ENCODE results near the gene PDCD10.

PDCD10 gene

DNA sequence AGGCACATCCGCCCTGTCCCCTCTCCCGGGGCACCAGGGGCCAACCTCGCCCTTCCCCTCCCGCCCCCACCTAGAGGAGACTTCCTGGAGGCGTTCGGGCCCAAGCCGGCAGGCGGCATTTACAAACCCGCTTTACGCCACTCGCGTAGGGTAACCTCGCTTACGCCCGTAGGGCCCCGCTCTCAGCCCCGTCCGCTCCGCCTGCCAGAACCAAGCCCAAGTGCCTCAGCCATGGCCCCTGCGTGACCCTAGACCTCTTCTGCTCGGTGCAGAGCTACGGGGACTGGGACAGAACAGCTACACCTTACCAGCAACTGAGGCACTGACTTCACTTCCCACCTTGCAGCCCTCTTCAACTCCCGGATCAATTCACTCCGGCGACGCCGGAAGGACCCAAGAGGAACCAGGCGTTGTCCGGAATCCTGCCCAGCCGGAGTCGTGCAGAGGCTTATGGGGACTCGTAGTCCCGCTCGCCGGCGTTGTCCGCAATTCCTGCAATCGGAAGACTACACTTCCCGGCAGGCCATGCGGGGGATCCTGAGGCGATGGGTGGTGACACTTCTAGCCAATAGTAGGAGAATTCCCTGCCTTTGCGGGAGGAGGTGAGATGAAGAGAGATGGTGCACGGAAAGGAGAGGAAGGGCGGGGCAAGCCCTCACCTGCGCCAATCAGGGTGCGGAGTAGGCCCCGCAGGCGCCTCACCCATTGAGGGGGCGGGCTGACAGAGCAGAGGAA lies at the start of gene PDCD10:
PDCD10 (minus strand) TSS at position 395 of the 735 bp plus-strand sequence. CDS start 14,735 bp downstream, outside the sequence.
- H3K4me3 Mint-ChIP-seq, result no peak within 1 kb of the TSS
- H3K4me1 Mint-ChIP-seq, result peaks cover 21% of the 10 kb centered on the region
- no peaks in the 10 kb centered on the region for H3K9me3 Mint-ChIP-seq
- peaks cover 2% of the 10 kb centered on the region for H3K36me3 Mint-ChIP-seq
- H3K27me3 Mint-ChIP-seq, result no peaks in the 10 kb centered on the region
- H3K27ac Mint-ChIP-seq, result no peak within 1 kb of the TSS

DNA sequence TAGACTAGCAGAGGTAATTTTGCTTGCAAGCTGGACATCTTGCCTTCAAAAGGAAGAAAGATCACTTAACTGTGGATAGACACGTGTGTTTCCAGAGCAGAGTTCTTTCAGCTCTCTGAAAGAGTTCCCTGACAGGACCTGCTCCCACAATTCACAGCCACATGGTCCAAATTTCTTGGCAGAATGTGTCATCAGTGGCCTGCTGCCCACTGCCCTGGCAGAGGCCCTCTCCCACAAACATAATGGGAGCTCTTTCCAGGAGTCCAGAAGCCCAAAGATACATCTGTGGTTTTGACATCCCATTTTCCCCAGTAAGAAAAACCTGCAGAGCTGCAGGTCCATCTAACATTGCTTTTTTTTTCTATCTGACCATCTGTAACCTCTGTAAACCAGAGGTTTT lies 49.1 kb upstream of the PDCD10 start:
- H3K4me3 Mint-ChIP-seq, result no peak overlapping the region
- no peaks in the 10 kb centered on the region for H3K9me3 Mint-ChIP-seq
- H3K27ac Mint-ChIP-seq, result no peak overlapping the region
- no peaks in the 10 kb centered on the region for H3K27me3 Mint-ChIP-seq
- H3K4me1 Mint-ChIP-seq, result no peaks in the 10 kb centered on the region
- peaks cover 5% of the 10 kb centered on the region for H3K36me3 Mint-ChIP-seq

DNA sequence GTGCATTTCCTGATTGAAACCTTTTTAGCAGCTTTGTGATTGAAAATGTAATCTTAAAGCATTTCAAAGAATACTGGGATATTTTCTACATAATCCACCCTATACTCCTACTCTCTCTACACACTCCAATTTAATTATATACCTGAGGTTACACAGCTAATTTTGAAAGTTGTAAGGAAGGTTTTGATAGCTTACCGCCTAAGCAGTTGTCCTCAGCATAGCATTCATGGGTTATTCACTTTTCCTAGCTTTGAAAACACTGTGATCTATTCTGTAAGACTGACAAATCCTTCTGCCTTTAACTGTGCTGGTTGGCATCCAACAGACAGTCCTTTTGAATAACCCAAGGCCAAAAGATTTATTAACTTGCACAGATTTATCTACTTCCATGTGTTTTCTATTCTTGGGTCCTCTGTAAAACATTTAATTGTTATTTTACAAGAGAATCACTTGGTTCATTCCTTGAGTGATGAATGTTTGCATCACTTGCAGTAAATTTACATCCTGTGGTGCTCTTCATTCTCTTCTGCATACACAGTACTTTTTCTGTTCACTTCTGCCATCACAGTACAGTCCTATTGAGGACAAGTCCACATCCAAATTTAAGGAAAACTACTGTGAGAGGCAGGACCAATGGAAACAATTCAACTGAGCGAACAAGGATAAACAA lies 45.7 kb upstream of the PDCD10 start:
- Mint-ChIP-seq H3K27me3 (no peaks in the 10 kb centered on the region), H3K36me3 (peaks cover 8% of the 10 kb centered on the region), H3K4me1 (no peaks in the 10 kb centered on the region), H3K4me3 (no peak overlapping the region), H3K9me3 (peaks cover 7% of the 10 kb centered on the region), H3K27ac (no peak overlapping the region)

DNA sequence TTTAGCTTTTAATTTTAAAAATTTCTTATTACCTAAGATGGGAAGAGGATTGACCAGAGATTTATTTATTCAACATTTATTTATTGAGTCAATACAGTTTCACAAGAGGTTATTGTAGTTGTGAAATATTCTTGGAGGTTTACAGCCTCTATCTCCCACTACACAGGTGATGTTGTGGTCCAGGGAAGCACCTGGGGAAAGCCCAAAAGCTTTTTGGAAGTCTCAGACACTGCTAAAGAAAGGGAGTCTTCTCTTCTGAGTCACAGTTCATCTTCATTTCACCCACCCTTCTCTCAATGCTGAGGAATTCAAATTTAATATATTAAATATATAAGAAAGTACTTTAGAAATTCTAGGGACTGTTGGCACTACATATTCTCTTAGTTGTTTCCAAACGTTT lies 42.7 kb upstream of the PDCD10 start:
- Mint-ChIP-seq H3K4me3 (no peak overlapping the region), H3K36me3 (peaks cover 3% of the 10 kb centered on the region), H3K9me3 (peaks cover 7% of the 10 kb centered on the region), H3K27me3 (no peaks in the 10 kb centered on the region), H3K27ac (no peak overlapping the region), H3K4me1 (peaks cover 7% of the 10 kb centered on the region)

DNA sequence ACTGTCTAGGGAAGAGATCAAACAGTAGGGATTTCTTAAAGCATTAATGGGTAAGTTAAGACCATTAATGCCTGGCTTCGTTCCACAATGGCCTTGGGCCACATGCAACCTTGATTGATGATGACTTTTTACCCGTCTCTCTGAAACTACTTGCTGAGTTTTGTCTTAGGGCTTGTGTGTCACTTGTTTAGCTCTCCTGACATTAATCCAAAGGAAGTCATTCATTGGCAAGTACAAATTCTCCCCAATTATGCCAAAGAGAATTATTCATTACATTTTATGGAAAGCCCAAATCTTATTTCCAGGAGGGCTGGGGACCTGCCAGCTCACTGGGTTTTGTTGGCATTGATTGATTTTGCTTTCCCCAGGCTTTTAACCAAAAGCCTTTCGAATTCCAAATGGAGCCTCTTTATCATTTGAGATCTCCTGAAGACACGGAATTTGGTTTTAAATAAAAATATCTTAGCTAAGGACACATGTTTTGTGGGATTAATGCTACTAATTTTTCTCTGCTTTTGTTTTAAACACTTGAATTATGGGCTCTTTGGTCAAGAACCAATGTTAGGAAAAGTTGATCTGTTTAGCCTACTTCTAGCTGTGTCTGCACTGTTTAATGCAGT lies 41.5 kb upstream of the PDCD10 start:
- Mint-ChIP-seq H3K4me3 (no peak overlapping the region), H3K36me3 (peaks cover 3% of the 10 kb centered on the region), H3K9me3 (peaks cover 7% of the 10 kb centered on the region), H3K27ac (no peak overlapping the region), H3K27me3 (no peaks in the 10 kb centered on the region), H3K4me1 (peaks cover 7% of the 10 kb centered on the region)

DNA sequence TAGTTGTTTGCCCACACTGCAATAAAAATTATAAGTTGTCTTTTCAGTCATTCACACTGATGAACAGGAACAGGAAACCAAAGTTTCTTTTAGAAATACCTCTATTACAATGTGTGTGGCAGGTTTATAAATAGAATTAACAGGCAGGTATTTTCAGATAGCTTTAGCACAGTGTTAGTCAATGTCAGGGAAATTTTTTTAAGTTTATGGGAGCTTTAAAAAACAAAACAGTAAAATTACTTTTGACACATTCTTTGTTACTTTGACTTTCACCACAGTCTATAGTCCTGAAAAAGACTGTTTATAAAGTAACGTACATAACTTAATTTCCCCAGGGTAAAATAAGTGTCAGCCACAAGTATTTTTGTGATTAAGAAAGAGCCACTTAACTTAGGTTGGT lies 38.9 kb upstream of the PDCD10 start:
- Mint-ChIP-seq H3K4me1 (peaks cover 7% of the 10 kb centered on the region), H3K27me3 (no peaks in the 10 kb centered on the region), H3K9me3 (peaks cover 7% of the 10 kb centered on the region), H3K36me3 (peaks cover 3% of the 10 kb centered on the region), H3K4me3 (no peak overlapping the region), H3K27ac (no peak overlapping the region)

DNA sequence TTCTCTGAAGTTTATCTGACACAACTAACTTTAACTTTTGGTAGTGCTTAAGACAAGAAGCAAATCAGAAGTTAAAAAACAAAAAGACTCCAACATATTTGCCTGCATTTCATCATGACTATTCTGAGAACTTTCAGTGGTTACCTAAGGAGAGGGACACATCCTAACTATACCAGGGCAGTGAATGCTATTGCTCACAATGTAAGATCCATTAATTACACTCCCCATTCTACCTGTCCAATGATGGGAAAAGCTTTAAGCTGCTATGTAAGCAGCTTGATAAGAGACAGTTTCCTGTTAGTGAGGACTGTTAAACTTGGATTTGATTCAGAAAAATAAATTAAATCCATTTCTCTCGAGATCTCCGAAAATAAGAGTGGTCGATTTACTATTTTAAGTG lies 38.3 kb upstream of the PDCD10 start:
- H3K4me3 Mint-ChIP-seq, result no peak overlapping the region
- H3K9me3 Mint-ChIP-seq, result peaks cover 7% of the 10 kb centered on the region
- H3K4me1 Mint-ChIP-seq, result peaks cover 7% of the 10 kb centered on the region
- H3K27ac Mint-ChIP-seq, result no peak overlapping the region
- no peaks in the 10 kb centered on the region for H3K27me3 Mint-ChIP-seq
- peaks cover 3% of the 10 kb centered on the region for H3K36me3 Mint-ChIP-seq

DNA sequence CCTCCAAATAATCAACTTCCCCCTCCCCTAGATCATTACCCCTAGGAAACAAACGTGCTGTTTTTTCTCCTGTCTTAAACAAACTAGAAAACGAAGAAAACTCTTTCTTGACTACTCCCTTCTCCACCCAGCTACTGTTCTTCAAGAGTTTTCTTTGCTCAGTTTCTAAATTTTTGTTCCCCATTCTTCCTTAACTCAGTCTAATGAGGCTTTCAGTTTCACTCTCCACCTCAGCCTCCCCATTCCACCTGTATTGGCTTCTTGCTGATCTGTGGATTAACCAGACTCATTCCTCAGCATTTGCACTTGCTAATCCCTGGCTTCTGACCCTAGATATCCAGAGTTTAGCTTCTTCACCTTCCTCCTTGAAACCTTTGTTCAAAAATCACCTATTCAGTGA lies 27.6 kb upstream of the PDCD10 start:
- Mint-ChIP-seq H3K27ac (no peak overlapping the region), H3K4me1 (no peaks in the 10 kb centered on the region), H3K36me3 (peaks cover 2% of the 10 kb centered on the region), H3K9me3 (no peaks in the 10 kb centered on the region), H3K27me3 (no peaks in the 10 kb centered on the region), H3K4me3 (no peak overlapping the region)

DNA sequence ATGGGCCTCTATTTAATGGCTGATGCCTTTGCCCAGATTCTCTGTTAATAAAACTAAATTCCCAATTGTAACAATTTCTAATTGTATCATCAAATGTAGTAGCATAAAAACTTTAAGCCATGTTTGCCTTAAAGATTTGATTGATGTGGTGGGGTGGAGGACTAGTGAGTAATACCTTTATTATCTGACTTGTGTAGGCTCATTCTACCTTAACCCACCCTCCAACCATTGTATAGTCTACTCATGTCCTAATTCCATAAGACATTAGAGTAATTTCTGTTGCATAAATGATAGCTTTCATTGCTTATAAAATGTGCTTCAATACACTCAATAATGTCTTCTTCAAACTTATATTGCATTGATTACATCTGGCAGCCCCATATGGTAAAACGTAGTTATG lies 26.6 kb upstream of the PDCD10 start:
- Mint-ChIP-seq H3K9me3 (no peaks in the 10 kb centered on the region), H3K27ac (no peak overlapping the region), H3K27me3 (no peaks in the 10 kb centered on the region), H3K4me1 (peaks cover 2% of the 10 kb centered on the region), H3K4me3 (no peak overlapping the region), H3K36me3 (peaks cover 2% of the 10 kb centered on the region)

DNA sequence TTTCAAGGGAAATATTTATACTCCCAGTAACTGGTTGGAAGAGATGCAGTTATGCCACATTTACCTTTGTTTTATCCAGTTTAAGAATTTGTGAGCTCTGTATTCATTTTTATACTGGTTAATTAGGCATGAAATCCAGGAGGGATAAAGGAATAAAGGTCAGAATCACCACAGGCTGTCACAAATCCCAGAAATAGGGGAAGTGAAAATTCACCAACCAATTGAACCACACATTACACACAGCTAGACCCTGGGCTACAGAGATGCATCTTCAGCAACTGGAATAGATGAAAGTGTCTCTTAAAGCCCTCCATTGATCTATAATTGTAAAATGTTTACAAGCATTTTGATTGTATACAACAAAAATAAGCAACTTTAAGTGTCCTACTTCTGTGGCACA lies 19.4 kb upstream of the PDCD10 start:
- Mint-ChIP-seq H3K27me3 (no peaks in the 10 kb centered on the region), H3K9me3 (no peaks in the 10 kb centered on the region), H3K4me3 (no peak overlapping the region), H3K36me3 (peaks cover 2% of the 10 kb centered on the region), H3K27ac (no peak overlapping the region), H3K4me1 (peaks cover 16% of the 10 kb centered on the region)

DNA sequence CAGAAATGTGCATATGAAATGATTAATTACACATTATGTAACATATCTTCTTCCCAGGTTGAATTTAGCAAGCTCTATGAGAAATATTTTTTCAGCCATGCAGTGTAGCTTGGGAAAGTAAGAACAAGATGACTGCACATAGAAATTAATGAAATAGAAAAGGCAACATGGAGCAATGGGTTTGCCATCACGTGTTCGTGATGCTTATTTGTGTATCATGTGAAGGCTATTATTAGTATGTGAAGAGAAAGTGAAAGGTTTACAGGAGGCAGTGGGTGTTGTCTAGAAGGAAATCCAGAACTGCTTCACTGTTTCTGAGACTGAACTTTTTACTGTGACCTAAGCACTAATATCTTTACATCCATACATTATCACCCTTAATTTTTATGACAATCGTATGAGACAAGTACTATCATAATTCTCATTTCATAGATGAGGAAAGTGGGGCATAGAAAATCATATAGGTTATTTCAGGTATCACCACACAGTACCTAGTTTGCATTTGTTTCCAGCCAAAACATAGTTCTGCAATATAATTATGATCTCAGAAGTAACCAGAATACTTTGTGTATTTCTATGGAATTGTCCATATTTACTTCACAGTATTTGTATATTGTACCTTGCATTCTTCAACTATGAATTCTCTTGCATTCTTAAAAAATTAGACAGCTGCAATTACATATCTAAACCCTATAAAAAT lies 15.7 kb upstream of the PDCD10 start:
- Mint-ChIP-seq H3K4me1 (peaks cover 13% of the 10 kb centered on the region), H3K27me3 (no peaks in the 10 kb centered on the region), H3K36me3 (peaks cover 2% of the 10 kb centered on the region), H3K9me3 (no peaks in the 10 kb centered on the region), H3K27ac (no peak overlapping the region), H3K4me3 (no peak overlapping the region)

DNA sequence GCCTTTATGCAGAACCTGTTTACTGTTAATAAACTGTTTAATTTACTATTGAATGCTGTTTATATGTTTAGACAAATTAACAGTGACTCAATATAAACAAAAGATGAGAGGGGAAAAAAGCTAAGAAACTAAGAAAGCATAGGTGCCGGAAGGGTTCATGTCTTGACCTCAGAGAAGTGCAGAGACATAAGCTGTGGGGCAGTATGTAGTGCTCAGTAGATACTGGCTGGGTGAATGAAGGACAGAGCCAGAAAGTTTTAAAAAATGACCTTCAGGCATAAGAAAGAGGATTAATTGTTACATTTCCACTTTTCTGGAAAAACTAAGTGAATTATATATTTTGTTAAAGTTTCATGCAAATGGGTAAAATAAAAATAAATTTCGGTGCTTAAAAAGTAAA lies 15.0 kb upstream of the PDCD10 start:
- Mint-ChIP-seq H3K9me3 (no peaks in the 10 kb centered on the region), H3K4me1 (peaks cover 13% of the 10 kb centered on the region), H3K27me3 (no peaks in the 10 kb centered on the region), H3K36me3 (no peaks in the 10 kb centered on the region), H3K4me3 (no peak overlapping the region), H3K27ac (no peak overlapping the region)

DNA sequence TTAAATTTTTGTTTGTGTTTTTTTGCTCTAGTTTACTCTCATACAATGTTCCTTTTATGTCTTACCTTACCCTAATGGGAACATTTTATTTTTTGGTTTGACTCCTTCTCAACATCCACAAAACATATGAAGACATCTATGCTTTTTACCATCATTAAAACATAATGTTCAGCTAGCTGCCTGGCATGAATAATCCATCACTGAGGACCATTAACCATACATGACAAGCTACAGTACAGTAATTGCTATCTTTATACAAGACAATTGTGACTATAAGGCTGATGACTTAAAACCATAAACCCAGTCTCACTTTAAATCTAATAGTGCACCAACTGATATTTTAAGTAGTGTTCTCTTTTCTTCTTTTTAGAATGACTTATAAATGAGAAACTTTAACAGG lies 14.5 kb upstream of the PDCD10 start:
- no peaks in the 10 kb centered on the region for H3K27me3 Mint-ChIP-seq
- H3K36me3 Mint-ChIP-seq, result no peaks in the 10 kb centered on the region
- no peak overlapping the region for H3K27ac Mint-ChIP-seq
- peaks cover 13% of the 10 kb centered on the region for H3K4me1 Mint-ChIP-seq
- no peaks in the 10 kb centered on the region for H3K9me3 Mint-ChIP-seq
- H3K4me3 Mint-ChIP-seq, result no peak overlapping the region

DNA sequence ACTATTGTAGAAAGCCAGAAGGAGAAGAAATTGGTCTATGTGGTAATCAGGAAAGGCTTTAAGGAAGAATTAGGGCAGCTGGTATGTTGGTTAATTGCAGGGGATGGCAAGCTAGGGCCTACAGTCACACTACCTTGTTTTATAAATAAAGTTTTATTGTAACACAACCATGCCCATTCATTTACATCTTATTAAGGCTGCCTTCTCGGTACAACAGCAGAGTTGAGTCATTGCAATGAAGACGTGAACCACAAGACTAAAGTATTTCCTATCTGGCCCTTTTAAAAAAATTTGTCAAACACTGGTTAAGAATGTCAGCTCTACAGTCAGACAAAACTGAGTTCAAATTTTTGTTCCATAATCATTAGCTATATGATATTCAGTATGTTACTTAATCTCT lies 9.1 kb upstream of the PDCD10 start:
- Mint-ChIP-seq H3K36me3 (no peaks in the 10 kb centered on the region), H3K27me3 (no peaks in the 10 kb centered on the region), H3K4me1 (peaks cover 11% of the 10 kb centered on the region), H3K27ac (no peak overlapping the region), H3K4me3 (no peak overlapping the region), H3K9me3 (no peaks in the 10 kb centered on the region)

DNA sequence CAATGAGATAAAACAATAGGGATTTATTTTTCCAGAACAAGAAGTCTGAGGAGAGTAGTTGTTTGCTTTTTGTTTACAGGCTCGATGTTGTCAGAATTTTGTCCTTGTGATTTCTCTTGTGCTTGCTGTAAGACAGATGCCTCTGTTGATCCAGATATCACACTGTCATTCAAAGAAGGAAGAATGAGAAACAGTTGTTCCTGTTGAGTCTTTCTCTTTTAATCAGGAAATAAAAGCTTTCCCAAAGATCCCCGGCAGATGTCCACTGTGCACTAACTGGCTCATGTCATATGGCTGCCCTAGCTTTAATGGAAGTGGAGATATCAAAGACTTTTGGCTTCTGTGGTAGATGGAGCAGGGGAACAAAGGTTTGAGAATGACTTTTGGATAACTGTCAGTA lies 7.6 kb upstream of the PDCD10 start:
- H3K27ac Mint-ChIP-seq, result no peak overlapping the region
- H3K27me3 Mint-ChIP-seq, result no peaks in the 10 kb centered on the region
- H3K4me1 Mint-ChIP-seq, result peaks cover 16% of the 10 kb centered on the region
- H3K36me3 Mint-ChIP-seq, result no peaks in the 10 kb centered on the region
- no peaks in the 10 kb centered on the region for H3K9me3 Mint-ChIP-seq
- H3K4me3 Mint-ChIP-seq, result no peak overlapping the region

Measured in activated naive CD4-positive, alpha-beta T cell treated with anti-CD3 and anti-CD28 coated beads, Interleukin-2, amount 50 U/mL, for 24 hours (primary cell).